ENCODE measurements around the gene USP38. TPM values are rescaled to one million over a fixed set of nuclear protein-coding genes. Genes with fewer than 3 reads are reported as not detected.
A peak's percentile ranks its signal among the peaks of the same experiment; 100 is the strongest.

Gene USP38
- total and polyA plus RNA-seq, 2 experiments from 2014 or later: 7.7 to 34.4 TPM

DNA sequence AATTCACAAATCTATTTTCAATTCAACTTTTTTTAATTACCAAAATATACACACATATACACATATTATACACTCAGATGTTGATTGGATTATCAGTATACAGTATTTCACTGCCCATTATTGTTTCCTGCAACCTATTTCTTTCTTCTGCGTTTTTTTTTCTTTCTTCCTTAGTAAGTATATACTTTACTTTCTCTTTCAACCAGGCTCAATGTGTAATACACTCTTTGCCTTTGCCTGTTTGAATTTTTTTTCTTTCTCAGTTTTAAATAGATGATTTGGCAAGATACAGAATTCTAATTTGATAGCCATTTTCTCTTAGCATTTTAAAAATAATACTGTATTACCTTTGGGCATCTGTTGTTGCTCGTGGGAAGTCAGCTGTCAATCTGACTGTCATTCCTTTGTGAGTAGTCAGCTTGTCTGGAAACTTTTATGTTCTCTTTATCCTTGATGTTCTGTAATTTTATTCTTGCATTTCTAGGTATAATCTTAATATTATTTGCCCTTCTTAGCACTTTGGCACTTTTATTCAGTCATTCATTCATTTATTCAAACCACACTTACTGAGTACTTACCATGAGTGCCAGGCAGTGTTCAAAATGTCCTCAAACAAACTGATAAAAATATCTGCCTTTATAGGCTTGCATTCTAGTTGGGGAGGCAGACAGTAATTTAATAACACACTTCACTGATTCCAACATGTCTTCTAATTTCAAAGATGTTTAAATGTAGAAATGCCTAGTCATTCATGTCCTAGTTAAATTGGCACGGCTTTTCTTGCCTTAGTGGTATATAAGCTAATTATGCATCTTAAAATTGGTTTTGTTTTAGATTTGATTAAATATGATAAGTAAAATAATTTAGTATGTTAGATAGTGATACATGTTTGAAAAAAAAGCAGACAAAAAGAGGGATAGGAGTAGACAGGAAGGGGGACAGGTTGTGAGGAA lies 3.7 kb downstream of the USP38 start:
- Histone ChIP-seq H3K9me2 (replicated peaks; ENCODE audit: insufficient read depth) (no peaks in the 10 kb centered on the region), H3K4me2 (peak overlapping the region; percentile 85), H4K20me1 (ENCODE audit: insufficient read depth, poor library complexity, severe bottlenecking) (peaks cover 44% of the 10 kb centered on the region), H3K27me3 (no peaks in the 10 kb centered on the region), H3K9me3 (ENCODE audit: low read depth) (no peaks in the 10 kb centered on the region), H3K79me2 (peaks cover 79% of the 10 kb centered on the region), H3K36me3 (replicated peaks; ENCODE audit: insufficient read depth, low read depth) (no peaks in the 10 kb centered on the region), H3K27ac (no peak overlapping the region), H3K4me1 (ENCODE audit: insufficient read depth) (peaks cover 13% of the 10 kb centered on the region), H3K4me3 (peak overlapping the region; percentile 81), H2AFZ (no peak overlapping the region)
- DNase-seq (ENCODE audit: low spot score): no peak
- WGBS (ENCODE audit: low lambda C conversion rate, missing lambda C conversion rate): 67% methylated on average over 3 of the region's 3 CpGs
- TF ChIP-seq EZH2phosphoT487 (IDR thresholded peaks at IDR 0.05; ENCODE audit: low read depth, severe bottlenecking, unreplicated experiment) (no peak), EZH2 (IDR thresholded peaks at IDR 0.05; ENCODE audit: borderline replicate concordance) (no peak)
- TF ChIP-seq, protein P1, sequence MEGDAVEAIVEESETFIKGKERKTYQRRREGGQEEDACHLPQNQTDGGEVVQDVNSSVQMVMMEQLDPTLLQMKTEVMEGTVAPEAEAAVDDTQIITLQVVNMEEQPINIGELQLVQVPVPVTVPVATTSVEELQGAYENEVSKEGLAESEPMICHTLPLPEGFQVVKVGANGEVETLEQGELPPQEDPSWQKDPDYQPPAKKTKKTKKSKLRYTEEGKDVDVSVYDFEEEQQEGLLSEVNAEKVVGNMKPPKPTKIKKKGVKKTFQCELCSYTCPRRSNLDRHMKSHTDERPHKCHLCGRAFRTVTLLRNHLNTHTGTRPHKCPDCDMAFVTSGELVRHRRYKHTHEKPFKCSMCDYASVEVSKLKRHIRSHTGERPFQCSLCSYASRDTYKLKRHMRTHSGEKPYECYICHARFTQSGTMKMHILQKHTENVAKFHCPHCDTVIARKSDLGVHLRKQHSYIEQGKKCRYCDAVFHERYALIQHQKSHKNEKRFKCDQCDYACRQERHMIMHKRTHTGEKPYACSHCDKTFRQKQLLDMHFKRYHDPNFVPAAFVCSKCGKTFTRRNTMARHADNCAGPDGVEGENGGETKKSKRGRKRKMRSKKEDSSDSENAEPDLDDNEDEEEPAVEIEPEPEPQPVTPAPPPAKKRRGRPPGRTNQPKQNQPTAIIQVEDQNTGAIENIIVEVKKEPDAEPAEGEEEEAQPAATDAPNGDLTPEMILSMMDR (IDR thresholded peaks at IDR 0.05; ENCODE audit: poor library complexity): no peak

DNA sequence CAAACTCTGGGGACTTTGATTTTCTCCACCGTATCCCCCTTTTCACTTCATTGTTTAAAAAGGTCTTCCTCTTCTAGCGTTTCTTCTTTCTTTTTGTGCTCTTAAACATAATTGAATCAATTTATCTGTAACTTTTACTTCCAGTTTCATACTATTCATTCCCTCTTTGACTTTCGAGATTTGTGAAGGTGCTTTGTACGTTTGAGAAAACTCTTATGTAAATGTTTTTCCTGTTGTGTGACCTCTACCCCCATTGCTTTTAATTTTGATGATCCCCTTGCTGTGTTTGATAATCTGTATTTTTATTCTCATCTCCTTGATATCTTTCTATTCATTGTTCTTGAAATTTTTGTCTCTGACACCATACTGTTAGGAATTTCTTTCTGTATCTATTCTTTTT lies 4.8 kb downstream of the USP38 start:
- no peak for DNase-seq (ENCODE audit: low spot score)
- Histone ChIP-seq H3K4me2 (peak overlapping the region; percentile 85), H3K9me3 (ENCODE audit: low read depth) (no peaks in the 10 kb centered on the region), H4K20me1 (ENCODE audit: insufficient read depth, poor library complexity, severe bottlenecking) (peaks cover 47% of the 10 kb centered on the region), H3K4me1 (ENCODE audit: insufficient read depth) (peaks cover 13% of the 10 kb centered on the region), H2AFZ (no peak overlapping the region), H3K27ac (no peak overlapping the region), H3K4me3 (no peak overlapping the region), H3K27me3 (no peaks in the 10 kb centered on the region), H3K36me3 (replicated peaks; ENCODE audit: insufficient read depth, low read depth) (no peaks in the 10 kb centered on the region), H3K9me2 (replicated peaks; ENCODE audit: insufficient read depth) (no peaks in the 10 kb centered on the region), H3K79me2 (peaks cover 83% of the 10 kb centered on the region)
- TF ChIP-seq EZH2 (IDR thresholded peaks at IDR 0.05; ENCODE audit: borderline replicate concordance) (no peak), EZH2phosphoT487 (IDR thresholded peaks at IDR 0.05; ENCODE audit: low read depth, severe bottlenecking, unreplicated experiment) (no peak)
- TF ChIP-seq, protein P1 (IDR thresholded peaks at IDR 0.05; ENCODE audit: poor library complexity): no peak
- 82% methylated on average over 4 of the region's 4 CpGs for WGBS (ENCODE audit: low lambda C conversion rate, missing lambda C conversion rate)

- H3K36me3 ChIP-seq (replicated peaks; ENCODE audit: insufficient read depth, low read depth): peaks cover 9% of the 10 kb centered on the region
- no peaks in the 10 kb centered on the region for H3K27me3 ChIP-seq
- no peak overlapping the region for H3K4me3 ChIP-seq
- no peak overlapping the region for H3K27ac ChIP-seq
- TF ChIP-seq EZH2 (IDR thresholded peaks at IDR 0.05; ENCODE audit: borderline replicate concordance): no peak
- TF ChIP-seq, protein P1 (IDR thresholded peaks at IDR 0.05; ENCODE audit: poor library complexity): no peak
- no peak for TF ChIP-seq EZH2phosphoT487 (IDR thresholded peaks at IDR 0.05; ENCODE audit: low read depth, severe bottlenecking, unreplicated experiment)
- H3K79me2 ChIP-seq: peaks cover 43% of the 10 kb centered on the region
- no peaks in the 10 kb centered on the region for H3K9me3 ChIP-seq (ENCODE audit: low read depth)
- H3K4me1 ChIP-seq (ENCODE audit: insufficient read depth): no peaks in the 10 kb centered on the region
- peaks cover 3% of the 10 kb centered on the region for H4K20me1 ChIP-seq (ENCODE audit: insufficient read depth, poor library complexity, severe bottlenecking)
- H2AFZ ChIP-seq: no peak overlapping the region
- no peaks in the 10 kb centered on the region for H3K9me2 ChIP-seq (replicated peaks; ENCODE audit: insufficient read depth)
- H3K4me2 ChIP-seq: no peak overlapping the region
- no peak for DNase-seq (ENCODE audit: low spot score)
Observed at GRCh38 chr4:143195581-143195980, 10.9 kb downstream of the USP38 start.

Measured in hepatocyte (in vitro differentiated cells).